ENCODE data around the gene NOBOX. TPM values are rescaled to one million over a fixed set of nuclear protein-coding genes. Genes with fewer than 3 reads are reported as not detected.

Gene NOBOX
- total and polyA plus RNA-seq, 12 donors = not detected

DNA sequence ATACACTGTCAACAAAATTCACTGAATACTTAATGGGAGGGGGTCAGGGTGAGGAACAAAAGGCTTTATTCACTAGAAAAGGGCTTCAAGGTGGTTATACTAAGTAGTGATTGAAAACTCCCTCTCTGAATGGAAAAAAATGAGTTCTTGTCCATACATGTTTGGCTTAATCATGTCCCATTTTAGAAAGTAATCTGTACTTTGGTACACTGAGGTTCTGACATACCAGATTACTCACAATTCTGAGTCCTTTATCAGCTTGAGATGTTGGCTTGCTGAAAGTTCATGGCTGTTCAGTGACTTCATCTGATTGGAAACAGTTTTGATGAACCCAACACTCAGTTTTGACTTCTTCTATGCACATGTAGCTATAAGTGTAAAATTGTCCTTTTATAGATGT is 12.8 kb upstream of the NOBOX start:
- TF ChIP-seq, protein P1, sequence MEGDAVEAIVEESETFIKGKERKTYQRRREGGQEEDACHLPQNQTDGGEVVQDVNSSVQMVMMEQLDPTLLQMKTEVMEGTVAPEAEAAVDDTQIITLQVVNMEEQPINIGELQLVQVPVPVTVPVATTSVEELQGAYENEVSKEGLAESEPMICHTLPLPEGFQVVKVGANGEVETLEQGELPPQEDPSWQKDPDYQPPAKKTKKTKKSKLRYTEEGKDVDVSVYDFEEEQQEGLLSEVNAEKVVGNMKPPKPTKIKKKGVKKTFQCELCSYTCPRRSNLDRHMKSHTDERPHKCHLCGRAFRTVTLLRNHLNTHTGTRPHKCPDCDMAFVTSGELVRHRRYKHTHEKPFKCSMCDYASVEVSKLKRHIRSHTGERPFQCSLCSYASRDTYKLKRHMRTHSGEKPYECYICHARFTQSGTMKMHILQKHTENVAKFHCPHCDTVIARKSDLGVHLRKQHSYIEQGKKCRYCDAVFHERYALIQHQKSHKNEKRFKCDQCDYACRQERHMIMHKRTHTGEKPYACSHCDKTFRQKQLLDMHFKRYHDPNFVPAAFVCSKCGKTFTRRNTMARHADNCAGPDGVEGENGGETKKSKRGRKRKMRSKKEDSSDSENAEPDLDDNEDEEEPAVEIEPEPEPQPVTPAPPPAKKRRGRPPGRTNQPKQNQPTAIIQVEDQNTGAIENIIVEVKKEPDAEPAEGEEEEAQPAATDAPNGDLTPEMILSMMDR (IDR thresholded peaks at IDR 0.05) = no peak
- intact Hi-C loops (cut with DNase I) = no loop called here
- ATAC-seq (no peak), DNase-seq (no peak)
- H3K4me1 ChIP-seq = no peaks in the 10 kb centered on the region
- no peaks in the 10 kb centered on the region for H3K36me3 ChIP-seq
- H3K9me3 ChIP-seq = peaks cover 0 to 13% (median 0%) of the 10 kb centered on the region in 11 donors
- no peaks in the 10 kb centered on the region for H3K27me3 ChIP-seq
- H3K27ac ChIP-seq = no peak overlapping the region
- no peak overlapping the region for H3K4me3 ChIP-seq

DNA sequence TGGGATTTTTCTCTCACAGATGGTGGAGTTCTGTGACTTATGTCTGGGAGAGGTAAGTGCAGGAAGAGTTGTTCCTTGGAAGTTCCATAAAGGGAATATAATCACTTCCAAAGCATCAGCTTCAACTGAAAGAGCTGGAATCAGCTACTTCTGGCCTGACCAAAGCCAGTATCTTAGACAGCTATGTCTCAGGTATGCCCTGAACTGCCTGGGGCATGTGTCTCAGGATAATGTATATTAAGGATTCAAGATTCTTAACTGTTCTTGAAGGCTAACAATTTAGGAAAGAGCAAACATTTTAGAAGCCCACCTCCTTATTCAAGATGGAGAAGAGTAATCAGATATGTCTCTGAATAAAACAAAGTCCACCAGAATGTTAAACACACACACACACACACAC is 12.4 kb upstream of the NOBOX start:
- no peak for DNase-seq
- Histone ChIP-seq H3K4me1 (no peaks in the 10 kb centered on the region), H3K27ac (no peak overlapping the region), H3K27me3 (no peaks in the 10 kb centered on the region), H3K9me3 (peaks cover 0 to 13% (median 0%) of the 10 kb centered on the region in 11 donors), H3K4me3 (no peak overlapping the region), H3K36me3 (no peaks in the 10 kb centered on the region)
- no peak for ATAC-seq
- TF ChIP-seq, protein P1 (IDR thresholded peaks at IDR 0.05) = no peak
- intact Hi-C loops (cut with DNase I) = no loop called here

DNA sequence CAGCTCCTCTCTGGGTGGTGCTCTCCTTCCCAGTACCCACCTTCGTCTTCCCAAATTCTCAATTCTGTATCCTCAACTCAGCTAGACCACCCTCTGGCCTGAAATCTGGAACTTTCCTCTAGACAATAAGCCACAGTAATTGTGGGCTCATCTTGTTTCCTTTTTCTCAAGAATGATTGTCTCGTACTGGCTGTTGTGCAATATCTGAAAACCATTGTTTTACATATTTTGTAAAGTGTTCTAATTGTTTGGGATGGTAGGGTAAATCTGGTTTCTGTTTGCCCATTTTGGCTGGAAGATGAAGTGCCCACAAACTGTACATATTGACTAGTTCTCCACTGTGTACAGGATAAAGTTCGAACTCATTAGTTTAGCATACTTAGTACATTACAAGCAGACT is 11.3 kb upstream of the NOBOX start:
- WGBS, 2 donors = 76 to 83% methylated on average over 3 of the region's 3 CpGs
- H3K9me3 ChIP-seq = peaks cover 0 to 13% (median 0%) of the 10 kb centered on the region in 11 donors

GRCh38 chr7:144410441-144410840 is 6.9 kb upstream of the NOBOX start:
- H3K27me3 ChIP-seq = peaks cover 0 to 6% (median 0%) of the 10 kb centered on the region in 7 donors
- no peak overlapping the region for H3K27ac ChIP-seq
- ATAC-seq (no peak), DNase-seq (no peak)
- no peaks in the 10 kb centered on the region for H3K9me3 ChIP-seq
- H3K4me3 ChIP-seq = no peak overlapping the region
- peaks cover 0 to 5% (median 0%) of the 10 kb centered on the region in 9 donors for H3K4me1 ChIP-seq
- intact Hi-C loops (cut with DNase I) = no loop called here
- TF ChIP-seq, protein P1 (IDR thresholded peaks at IDR 0.05) = no peak
- H3K36me3 ChIP-seq = no peaks in the 10 kb centered on the region
- 45% methylated on average over 4 of the region's 4 CpGs for WGBS, 2 donors

More for the DNA sequence above, 11.3 kb upstream of the NOBOX start:
- Histone ChIP-seq H3K4me3 (no peak overlapping the region), H3K36me3 (no peaks in the 10 kb centered on the region), H3K27ac (no peak overlapping the region), H3K27me3 (peaks cover 0 to 6% (median 0%) of the 10 kb centered on the region in 7 donors), H3K4me1 (no peaks in the 10 kb centered on the region)
- intact Hi-C loops (cut with DNase I) = no loop called here
- no peak for DNase-seq
- ATAC-seq = no peak
- TF ChIP-seq, protein P1 (IDR thresholded peaks at IDR 0.05) = no peak

All from heart right ventricle (tissue), 16 donors.